ENCODE data around the gene SLC35G2. TPM values are rescaled to one million over a fixed set of nuclear protein-coding genes. Genes with fewer than 3 reads are reported as not detected.
"Not testable (repeated sequence)": the region's sequence is repeated elsewhere in the genome, so short reads cannot be mapped to it uniquely, and the experiment has no call there.

The SLC35G2 gene
- total and polyA plus RNA-seq, 2 experiments from 2014 or later: 1.5 to 1.6 TPM

DNA sequence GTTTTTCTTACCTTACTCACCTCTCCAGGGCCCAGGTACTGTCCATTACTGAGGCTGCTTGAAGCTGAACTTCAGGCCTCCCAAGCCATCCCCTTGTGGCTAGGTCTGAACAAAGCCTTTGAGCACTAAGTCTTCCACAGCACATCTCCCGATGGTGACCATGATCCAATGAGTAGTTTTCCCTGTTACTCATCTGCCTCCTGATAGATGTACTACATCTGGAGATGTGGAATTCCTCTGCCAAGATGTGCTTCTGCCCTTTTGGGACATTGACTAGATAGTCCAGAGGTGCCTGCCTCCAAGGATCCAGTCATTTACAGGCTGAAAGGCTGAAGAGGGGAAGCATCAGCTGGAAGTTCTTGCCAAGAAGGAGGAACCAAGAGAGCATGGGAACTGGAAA is 28.9 kb upstream of the SLC35G2 start:
- 78% methylated on average over 1 of the region's 1 CpG for WGBS (ENCODE audit: low lambda C conversion rate, missing lambda C conversion rate)
- no peak for TF ChIP-seq EZH2 (IDR thresholded peaks at IDR 0.05; ENCODE audit: borderline replicate concordance)
- TF ChIP-seq, protein P1, sequence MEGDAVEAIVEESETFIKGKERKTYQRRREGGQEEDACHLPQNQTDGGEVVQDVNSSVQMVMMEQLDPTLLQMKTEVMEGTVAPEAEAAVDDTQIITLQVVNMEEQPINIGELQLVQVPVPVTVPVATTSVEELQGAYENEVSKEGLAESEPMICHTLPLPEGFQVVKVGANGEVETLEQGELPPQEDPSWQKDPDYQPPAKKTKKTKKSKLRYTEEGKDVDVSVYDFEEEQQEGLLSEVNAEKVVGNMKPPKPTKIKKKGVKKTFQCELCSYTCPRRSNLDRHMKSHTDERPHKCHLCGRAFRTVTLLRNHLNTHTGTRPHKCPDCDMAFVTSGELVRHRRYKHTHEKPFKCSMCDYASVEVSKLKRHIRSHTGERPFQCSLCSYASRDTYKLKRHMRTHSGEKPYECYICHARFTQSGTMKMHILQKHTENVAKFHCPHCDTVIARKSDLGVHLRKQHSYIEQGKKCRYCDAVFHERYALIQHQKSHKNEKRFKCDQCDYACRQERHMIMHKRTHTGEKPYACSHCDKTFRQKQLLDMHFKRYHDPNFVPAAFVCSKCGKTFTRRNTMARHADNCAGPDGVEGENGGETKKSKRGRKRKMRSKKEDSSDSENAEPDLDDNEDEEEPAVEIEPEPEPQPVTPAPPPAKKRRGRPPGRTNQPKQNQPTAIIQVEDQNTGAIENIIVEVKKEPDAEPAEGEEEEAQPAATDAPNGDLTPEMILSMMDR (IDR thresholded peaks at IDR 0.05; ENCODE audit: poor library complexity): no peak
- TF ChIP-seq EZH2phosphoT487 (IDR thresholded peaks at IDR 0.05; ENCODE audit: low read depth, severe bottlenecking, unreplicated experiment): no peak
- no peaks in the 10 kb centered on the region for H3K36me3 ChIP-seq (replicated peaks; ENCODE audit: insufficient read depth, low read depth)

DNA sequence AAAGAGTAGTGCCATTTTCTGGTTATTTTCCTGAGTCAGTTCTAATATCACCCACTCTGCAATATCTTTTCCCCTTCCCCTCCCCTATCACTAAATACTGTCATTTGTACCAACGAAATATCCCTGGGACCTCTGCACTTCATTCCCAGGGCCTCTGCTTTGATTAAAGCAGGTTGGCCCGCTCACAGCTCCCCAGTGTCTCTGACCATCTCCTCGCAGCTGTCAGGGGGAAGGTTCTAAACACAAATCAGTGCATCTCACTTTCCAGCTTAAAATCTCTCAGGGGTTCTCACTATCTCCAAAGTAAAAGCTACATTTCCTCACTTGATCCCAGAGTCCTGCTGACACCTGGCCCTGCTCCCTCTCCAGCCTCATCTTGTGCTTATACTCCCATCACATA is 28.1 kb upstream of the SLC35G2 start:
- Histone ChIP-seq H3K4me3 (no peak overlapping the region), H3K4me1 (ENCODE audit: insufficient read depth) (no peaks in the 10 kb centered on the region), H4K20me1 (ENCODE audit: insufficient read depth, poor library complexity, severe bottlenecking) (no peaks in the 10 kb centered on the region), H3K9me3 (ENCODE audit: low read depth) (no peaks in the 10 kb centered on the region), H3K27me3 (no peaks in the 10 kb centered on the region), H3K36me3 (replicated peaks; ENCODE audit: insufficient read depth, low read depth) (no peaks in the 10 kb centered on the region), H3K79me2 (no peaks in the 10 kb centered on the region), H3K9me2 (replicated peaks; ENCODE audit: insufficient read depth) (no peaks in the 10 kb centered on the region), H2AFZ (no peak overlapping the region), H3K4me2 (no peak overlapping the region), H3K27ac (no peak overlapping the region)
- DNase-seq (ENCODE audit: low spot score): no peak
- WGBS (ENCODE audit: low lambda C conversion rate, missing lambda C conversion rate): 77% methylated on average over 3 of the region's 3 CpGs
- TF ChIP-seq EZH2 (IDR thresholded peaks at IDR 0.05; ENCODE audit: borderline replicate concordance): no peak
- TF ChIP-seq EZH2phosphoT487 (IDR thresholded peaks at IDR 0.05; ENCODE audit: low read depth, severe bottlenecking, unreplicated experiment): no peak
- TF ChIP-seq, protein P1 (IDR thresholded peaks at IDR 0.05; ENCODE audit: poor library complexity): no peak

More for the DNA sequence above, 28.9 kb upstream of the SLC35G2 start:
- no peak for DNase-seq (ENCODE audit: low spot score)
- no peaks in the 10 kb centered on the region for H3K4me1 ChIP-seq (ENCODE audit: insufficient read depth)
- no peak overlapping the region for H3K4me2 ChIP-seq
- H3K4me3 ChIP-seq: no peak overlapping the region
- H2AFZ ChIP-seq: no peak overlapping the region
- H3K27ac ChIP-seq: no peak overlapping the region
- no peaks in the 10 kb centered on the region for H3K27me3 ChIP-seq
- no peaks in the 10 kb centered on the region for H4K20me1 ChIP-seq (ENCODE audit: insufficient read depth, poor library complexity, severe bottlenecking)
- no peaks in the 10 kb centered on the region for H3K9me2 ChIP-seq (replicated peaks; ENCODE audit: insufficient read depth)
- no peaks in the 10 kb centered on the region for H3K9me3 ChIP-seq (ENCODE audit: low read depth)
- no peaks in the 10 kb centered on the region for H3K79me2 ChIP-seq

DNA sequence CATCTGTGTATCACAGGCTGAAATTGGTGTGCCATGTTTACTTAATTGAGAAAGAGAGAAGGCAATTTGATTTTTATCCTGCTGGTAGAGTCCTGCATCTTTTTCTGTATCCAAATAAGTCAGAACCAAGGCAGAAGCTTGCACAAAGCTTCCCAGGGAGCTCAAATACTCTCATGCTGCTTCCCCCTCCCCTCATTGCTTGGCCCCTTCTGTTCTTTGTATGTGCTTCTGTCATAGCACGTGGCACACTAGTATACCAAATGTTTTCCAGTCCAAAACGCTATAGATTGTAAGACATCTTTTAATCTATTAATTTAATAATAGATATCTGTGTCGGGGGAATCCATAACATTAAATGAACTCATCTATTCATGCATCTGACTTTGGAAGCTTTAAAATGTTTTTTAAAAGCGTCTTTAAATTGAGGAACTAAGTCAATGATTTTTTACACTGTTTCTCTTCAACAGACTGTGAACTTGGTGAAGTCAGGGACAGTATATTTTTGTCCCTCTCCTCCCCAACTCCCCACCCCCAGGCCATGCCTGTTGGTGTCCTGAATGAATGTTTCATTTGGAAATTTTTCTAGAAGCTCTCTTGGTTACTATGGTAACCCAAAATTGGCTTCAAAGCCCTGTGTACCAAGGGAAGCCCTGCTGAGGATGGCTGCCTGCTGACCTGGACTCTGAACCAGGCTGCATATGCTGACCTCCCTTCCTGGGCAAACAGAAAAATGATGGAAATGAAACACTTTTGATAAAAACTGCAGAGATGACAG is 26.2 kb upstream of the SLC35G2 start:
- H2AFZ ChIP-seq: no peak overlapping the region
- no peaks in the 10 kb centered on the region for H3K4me1 ChIP-seq (ENCODE audit: insufficient read depth)
- H3K4me2 ChIP-seq: no peak overlapping the region
- no peak for DNase-seq (ENCODE audit: low spot score)
- no peaks in the 10 kb centered on the region for H4K20me1 ChIP-seq (ENCODE audit: insufficient read depth, poor library complexity, severe bottlenecking)
- H3K4me3 ChIP-seq: no peak overlapping the region
- no peaks in the 10 kb centered on the region for H3K27me3 ChIP-seq
- H3K79me2 ChIP-seq: no peaks in the 10 kb centered on the region
- H3K9me2 ChIP-seq (replicated peaks; ENCODE audit: insufficient read depth): no peaks in the 10 kb centered on the region
- TF ChIP-seq, protein P1 (IDR thresholded peaks at IDR 0.05; ENCODE audit: poor library complexity): no peak
- TF ChIP-seq EZH2 (IDR thresholded peaks at IDR 0.05; ENCODE audit: borderline replicate concordance): no peak
- TF ChIP-seq EZH2phosphoT487 (IDR thresholded peaks at IDR 0.05; ENCODE audit: low read depth, severe bottlenecking, unreplicated experiment): no peak
- no peaks in the 10 kb centered on the region for H3K36me3 ChIP-seq (replicated peaks; ENCODE audit: insufficient read depth, low read depth)
- H3K9me3 ChIP-seq (ENCODE audit: low read depth): no peaks in the 10 kb centered on the region
- H3K27ac ChIP-seq: no peak overlapping the region
- 82% methylated on average over 4 of the region's 4 CpGs for WGBS (ENCODE audit: low lambda C conversion rate, missing lambda C conversion rate)

DNA sequence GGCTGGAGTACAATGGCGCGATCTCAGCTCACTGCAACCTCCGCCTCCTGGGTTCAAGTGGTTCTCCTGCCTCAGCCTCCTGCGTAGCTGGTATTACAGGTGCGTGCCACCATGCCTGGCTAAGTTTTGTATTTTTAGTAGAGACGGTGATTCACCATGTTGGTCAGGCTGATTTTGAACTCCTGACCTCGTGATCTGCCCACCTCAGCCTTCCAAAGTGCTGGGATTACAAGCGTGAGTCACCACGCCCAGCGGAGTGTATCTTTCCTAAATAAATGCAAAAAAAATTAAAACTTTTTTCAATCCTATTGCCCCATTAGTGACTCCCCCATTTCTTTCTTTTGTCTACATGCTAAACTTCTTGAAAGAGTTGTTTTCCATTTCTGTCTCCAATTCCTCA is 17.8 kb upstream of the SLC35G2 start:
- not testable (repeated sequence) for H2AFZ ChIP-seq; H3K9me2 ChIP-seq (replicated peaks; ENCODE audit: insufficient read depth); H3K4me3 ChIP-seq; H3K36me3 ChIP-seq (replicated peaks; ENCODE audit: insufficient read depth, low read depth); H3K79me2 ChIP-seq; H3K9me3 ChIP-seq (ENCODE audit: low read depth); H3K4me1 ChIP-seq (ENCODE audit: insufficient read depth); H4K20me1 ChIP-seq (ENCODE audit: insufficient read depth, poor library complexity, severe bottlenecking); H3K27ac ChIP-seq; H3K27me3 ChIP-seq; H3K4me2 ChIP-seq; DNase-seq (ENCODE audit: low spot score)
- WGBS (ENCODE audit: low lambda C conversion rate, missing lambda C conversion rate): 95% methylated on average over 10 of the region's 10 CpGs

All from hepatocyte (in vitro differentiated cells).